ENCODE measurements around the gene RCOR1.
"Not testable (repeated sequence)": the region's sequence is repeated elsewhere in the genome, so short reads cannot be mapped to it uniquely, and the experiment has no call there.

RCOR1 gene

DNA sequence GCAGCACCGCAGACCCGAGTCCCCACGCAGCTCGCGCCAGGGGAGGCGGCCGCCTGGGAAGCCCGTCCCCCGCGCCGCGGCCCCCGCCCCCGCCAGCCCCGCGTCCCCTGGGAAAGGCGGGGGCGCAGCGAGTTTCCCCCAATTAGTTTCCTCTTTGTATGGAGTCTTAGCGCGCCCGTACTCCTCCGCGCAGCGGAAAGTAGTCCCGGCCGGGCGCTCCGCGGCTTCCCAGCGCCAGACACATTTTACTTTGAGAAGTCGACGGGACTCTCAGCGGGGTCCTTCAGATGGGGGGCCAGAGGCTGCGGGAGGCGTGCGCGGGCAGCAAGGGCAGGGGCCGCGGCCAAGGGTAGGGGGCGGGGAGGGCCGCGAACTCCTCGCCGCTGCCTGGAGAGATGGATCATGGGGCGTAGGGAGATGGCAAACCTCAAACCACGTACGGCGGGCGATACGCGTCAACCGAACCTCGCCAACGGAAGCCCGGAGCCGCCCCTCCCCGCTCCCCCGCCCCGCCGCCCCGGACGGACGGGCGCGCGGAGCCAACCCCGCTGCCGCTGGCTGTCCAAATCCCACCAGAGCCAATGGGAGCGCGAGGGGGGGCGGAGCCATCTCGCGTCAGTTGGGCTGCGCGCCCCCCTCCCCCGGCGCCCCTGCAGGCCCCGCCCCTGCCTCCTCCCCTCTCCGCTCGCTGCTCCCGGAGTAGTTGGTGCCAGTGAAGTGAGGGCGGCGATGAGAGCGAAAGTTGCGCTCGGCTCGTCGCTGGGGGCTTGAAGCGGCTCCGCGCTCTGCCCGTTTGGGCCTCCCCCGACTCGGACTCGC is at the start of gene RCOR1:
Gene RCOR1 (plus strand): TSS at position 706 of the 819 bp plus-strand sequence. CDS start 238 bp downstream, outside the sequence.
- Histone ChIP-seq H3K4me3 (ENCODE audit: low read length) (peak within 1 kb of the TSS; percentile 83), H3K9me3 (ENCODE audit: control insufficient read depth, low read length) (no peaks in the 10 kb centered on the region), H3K9ac (ENCODE audit: low read length) (peak within 1 kb of the TSS; percentile 90), H3K4me1 (ENCODE audit: control insufficient read depth, insufficient read depth, low read length) (peaks cover 9% of the 10 kb centered on the region), H3K27me3 (ENCODE audit: control insufficient read depth, insufficient read depth, low read length) (no peaks in the 10 kb centered on the region), H3K36me3 (ENCODE audit: control insufficient read depth, insufficient read depth, low read length) (no peaks in the 10 kb centered on the region)

- Histone ChIP-seq H3K27me3 (ENCODE audit: control insufficient read depth, insufficient read depth, low read length) (peaks cover 15% of the 10 kb centered on the region), H3K4me3 (ENCODE audit: low read length) (no peak overlapping the region), H3K9ac (ENCODE audit: low read length) (no peak overlapping the region), H3K4me1 (ENCODE audit: control insufficient read depth, insufficient read depth, low read length) (peaks cover 20% of the 10 kb centered on the region), H3K9me3 (ENCODE audit: control insufficient read depth, low read length) (no peaks in the 10 kb centered on the region), H3K36me3 (ENCODE audit: control insufficient read depth, insufficient read depth, low read length) (no peaks in the 10 kb centered on the region)
These were observed 48.3 kb upstream of the RCOR1 start for GRCh38 chr14:102544046-102544746.

- Histone ChIP-seq H3K9ac (ENCODE audit: low read length) (peak overlapping the region; percentile 57), H3K4me1 (ENCODE audit: control insufficient read depth, insufficient read depth, low read length) (peaks cover 20% of the 10 kb centered on the region), H3K27me3 (ENCODE audit: control insufficient read depth, insufficient read depth, low read length) (peaks cover 15% of the 10 kb centered on the region), H3K4me3 (ENCODE audit: low read length) (no peak overlapping the region), H3K9me3 (ENCODE audit: control insufficient read depth, low read length) (no peaks in the 10 kb centered on the region), H3K36me3 (ENCODE audit: control insufficient read depth, insufficient read depth, low read length) (no peaks in the 10 kb centered on the region)
These were observed 47.5 kb upstream of the RCOR1 start for GRCh38 chr14:102544747-102545460.

DNA sequence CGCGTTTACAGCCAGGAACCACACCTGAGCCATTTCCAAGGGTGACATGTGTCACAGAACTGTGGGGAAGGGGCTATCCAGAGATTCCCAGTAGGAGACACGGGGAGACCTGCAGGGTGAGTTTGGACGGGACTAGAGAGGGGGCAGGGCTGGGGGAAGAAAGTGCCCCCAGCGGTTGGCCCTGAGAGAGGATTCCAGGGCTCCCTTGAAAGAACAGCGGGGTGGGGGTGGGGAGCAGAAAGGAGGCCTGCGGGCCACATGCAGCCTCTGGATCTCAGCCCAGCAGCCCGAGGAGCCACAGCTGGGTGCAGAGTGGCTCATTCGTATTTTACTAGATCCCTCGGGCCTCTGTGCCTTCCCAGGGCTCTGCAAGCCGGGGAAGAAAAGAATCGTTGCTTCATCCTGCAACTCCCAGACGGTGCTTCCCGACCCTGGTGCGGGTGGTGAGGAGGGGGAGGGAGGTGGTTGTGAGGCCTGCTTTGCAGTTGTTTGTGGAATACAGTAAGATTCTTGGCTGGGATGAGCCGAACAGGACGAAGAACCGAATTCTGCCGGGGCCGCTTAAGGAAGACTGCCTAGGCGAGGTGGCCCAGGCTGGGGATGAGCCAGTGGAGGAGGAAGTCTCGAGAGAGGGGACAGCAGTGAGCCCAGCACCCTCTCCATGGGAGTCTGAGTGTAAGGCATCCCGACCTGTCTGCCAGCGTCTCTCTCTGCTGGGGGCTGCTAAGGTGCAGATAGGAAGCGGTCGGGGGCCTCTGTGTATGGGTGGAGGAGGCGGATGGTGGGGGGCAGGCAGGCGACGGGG is 46.8 kb upstream of the RCOR1 start:
- H3K4me1 ChIP-seq (ENCODE audit: control insufficient read depth, insufficient read depth, low read length): peaks cover 20% of the 10 kb centered on the region
- peaks cover 15% of the 10 kb centered on the region for H3K27me3 ChIP-seq (ENCODE audit: control insufficient read depth, insufficient read depth, low read length)
- no peaks in the 10 kb centered on the region for H3K9me3 ChIP-seq (ENCODE audit: control insufficient read depth, low read length)
- H3K4me3 ChIP-seq (ENCODE audit: low read length): no peak overlapping the region
- H3K9ac ChIP-seq (ENCODE audit: low read length): peak overlapping the region; percentile 57
- H3K36me3 ChIP-seq (ENCODE audit: control insufficient read depth, insufficient read depth, low read length): no peaks in the 10 kb centered on the region

GRCh38 chr14:102548616-102549240 is 43.7 kb upstream of the RCOR1 start:
- no peak overlapping the region for H3K4me3 ChIP-seq (ENCODE audit: low read length)
- H3K9ac ChIP-seq (ENCODE audit: low read length): no peak overlapping the region
- no peaks in the 10 kb centered on the region for H3K9me3 ChIP-seq (ENCODE audit: control insufficient read depth, low read length)
- H3K27me3 ChIP-seq (ENCODE audit: control insufficient read depth, insufficient read depth, low read length): peaks cover 15% of the 10 kb centered on the region
- no peaks in the 10 kb centered on the region for H3K36me3 ChIP-seq (ENCODE audit: control insufficient read depth, insufficient read depth, low read length)
- H3K4me1 ChIP-seq (ENCODE audit: control insufficient read depth, insufficient read depth, low read length): peaks cover 39% of the 10 kb centered on the region

GRCh38 chr14:102550927-102551401 is 41.5 kb upstream of the RCOR1 start:
- not testable (repeated sequence) for H3K36me3 ChIP-seq (ENCODE audit: control insufficient read depth, insufficient read depth, low read length); H3K4me3 ChIP-seq (ENCODE audit: low read length); H3K9ac ChIP-seq (ENCODE audit: low read length); H3K9me3 ChIP-seq (ENCODE audit: control insufficient read depth, low read length); H3K27me3 ChIP-seq (ENCODE audit: control insufficient read depth, insufficient read depth, low read length)
- H3K4me1 ChIP-seq (ENCODE audit: control insufficient read depth, insufficient read depth, low read length): peaks cover 27% of the 10 kb centered on the region

GRCh38 chr14:102551995-102552705 is 40.3 kb upstream of the RCOR1 start:
- H3K9me3 ChIP-seq (ENCODE audit: control insufficient read depth, low read length): no peaks in the 10 kb centered on the region
- no peaks in the 10 kb centered on the region for H3K27me3 ChIP-seq (ENCODE audit: control insufficient read depth, insufficient read depth, low read length)
- peak overlapping the region; percentile 65 for H3K9ac ChIP-seq (ENCODE audit: low read length)
- no peaks in the 10 kb centered on the region for H3K36me3 ChIP-seq (ENCODE audit: control insufficient read depth, insufficient read depth, low read length)
- H3K4me1 ChIP-seq (ENCODE audit: control insufficient read depth, insufficient read depth, low read length): peaks cover 27% of the 10 kb centered on the region
- peak overlapping the region; percentile 31 for H3K4me3 ChIP-seq (ENCODE audit: low read length)

DNA sequence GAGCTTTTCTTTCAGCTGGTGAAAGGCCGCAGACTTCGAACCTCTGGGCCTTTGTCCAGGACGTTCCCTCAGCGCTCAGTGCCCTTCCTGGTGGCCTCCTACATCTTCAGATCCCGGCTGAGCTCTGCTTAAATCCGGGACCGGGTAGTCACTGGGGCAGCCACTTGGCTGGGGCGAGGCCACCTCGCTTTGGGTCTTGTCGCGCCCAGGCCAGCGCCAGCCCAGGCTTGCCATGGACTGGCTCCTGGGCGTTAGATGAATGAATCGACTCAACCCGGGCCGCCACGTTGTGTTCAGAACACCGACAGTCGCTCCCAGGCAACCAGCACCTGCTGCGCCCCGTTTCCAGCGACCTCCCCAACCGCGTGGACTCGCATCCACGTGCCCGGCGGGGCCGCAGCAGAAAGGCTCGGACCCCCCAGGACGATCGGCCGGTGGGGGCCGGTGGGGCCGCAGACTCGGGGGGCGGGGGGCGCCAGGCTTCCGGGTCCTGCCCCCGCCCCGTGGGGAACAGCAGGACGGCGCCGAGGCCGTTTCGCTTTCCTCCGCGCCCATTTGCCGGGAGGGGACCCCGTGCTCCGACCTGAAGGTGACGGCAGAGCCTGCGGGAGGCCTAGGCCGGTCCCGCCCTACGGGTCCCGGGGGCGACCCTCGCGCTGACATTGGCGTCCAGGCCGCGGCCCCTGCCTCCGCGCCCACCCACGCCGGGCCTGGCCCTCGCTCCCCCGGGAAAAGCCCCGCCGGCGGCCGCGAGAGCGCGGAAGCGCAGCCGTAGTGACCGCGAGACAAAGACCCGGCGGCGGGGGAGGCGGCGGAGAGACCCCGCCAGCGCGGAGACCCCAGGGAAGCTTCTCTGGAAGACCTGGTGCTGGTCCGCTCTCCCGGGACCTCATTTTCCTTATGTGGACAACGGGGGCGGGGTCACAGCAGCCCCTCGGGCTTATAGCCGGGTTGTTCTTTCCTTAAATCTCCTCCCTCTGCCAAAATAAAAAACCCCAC is 37.3 kb upstream of the RCOR1 start:
- H3K36me3 ChIP-seq (ENCODE audit: control insufficient read depth, insufficient read depth, low read length): no peaks in the 10 kb centered on the region
- peak overlapping the region; percentile 90 for H3K9ac ChIP-seq (ENCODE audit: low read length)
- peaks cover 27% of the 10 kb centered on the region for H3K4me1 ChIP-seq (ENCODE audit: control insufficient read depth, insufficient read depth, low read length)
- H3K9me3 ChIP-seq (ENCODE audit: control insufficient read depth, low read length): no peaks in the 10 kb centered on the region
- peak overlapping the region; percentile 50 for H3K4me3 ChIP-seq (ENCODE audit: low read length)
- no peaks in the 10 kb centered on the region for H3K27me3 ChIP-seq (ENCODE audit: control insufficient read depth, insufficient read depth, low read length)

DNA sequence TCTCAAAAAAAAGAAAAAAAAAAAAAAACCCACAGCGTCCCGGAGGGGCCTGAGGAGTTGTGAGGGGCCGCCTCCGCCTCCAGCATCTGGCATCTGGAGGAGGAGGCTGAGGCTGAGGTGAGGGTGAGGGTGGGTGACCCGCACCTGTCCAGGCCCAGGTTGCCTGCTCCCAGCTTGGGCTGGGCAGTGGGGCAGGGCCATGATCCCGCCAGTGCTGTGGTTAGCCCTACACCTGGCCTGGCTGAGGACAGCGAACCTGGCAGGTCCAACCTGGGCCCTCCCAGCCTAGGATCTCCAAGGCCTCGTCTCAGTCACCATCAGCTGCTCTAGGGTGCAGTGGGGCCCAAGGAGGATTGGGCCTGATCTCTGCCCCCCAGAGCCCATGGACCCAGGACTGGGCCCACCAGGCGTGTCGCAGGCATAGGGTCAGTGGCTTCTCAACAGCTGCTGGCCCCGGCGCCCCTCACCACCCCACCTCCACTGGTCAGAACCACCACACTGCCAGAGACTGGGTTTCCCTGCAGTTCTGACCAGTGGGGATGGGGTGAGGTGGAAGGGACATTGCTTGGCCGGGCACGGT is 36.3 kb upstream of the RCOR1 start:
- H3K4me3 ChIP-seq (ENCODE audit: low read length): no peak overlapping the region
- no peaks in the 10 kb centered on the region for H3K36me3 ChIP-seq (ENCODE audit: control insufficient read depth, insufficient read depth, low read length)

More for the DNA sequence above, 36.3 kb upstream of the RCOR1 start:
- H3K9me3 ChIP-seq (ENCODE audit: control insufficient read depth, low read length): no peaks in the 10 kb centered on the region
- H3K27me3 ChIP-seq (ENCODE audit: control insufficient read depth, insufficient read depth, low read length): no peaks in the 10 kb centered on the region
- H3K9ac ChIP-seq (ENCODE audit: low read length): no peak overlapping the region
- peaks cover 23% of the 10 kb centered on the region for H3K4me1 ChIP-seq (ENCODE audit: control insufficient read depth, insufficient read depth, low read length)

Data from mucosa of stomach (tissue), 1 donor.